ENCODE data around the gene ADH7. TPM values are rescaled to one million over a fixed set of nuclear protein-coding genes. Genes with fewer than 3 reads are reported as not detected.

Gene ADH7
- total and polyA plus RNA-seq, 2 of the 13 experiments (the other 11 are each of a cell fraction or from before 2014, with no cell fraction given) = not detected

DNA sequence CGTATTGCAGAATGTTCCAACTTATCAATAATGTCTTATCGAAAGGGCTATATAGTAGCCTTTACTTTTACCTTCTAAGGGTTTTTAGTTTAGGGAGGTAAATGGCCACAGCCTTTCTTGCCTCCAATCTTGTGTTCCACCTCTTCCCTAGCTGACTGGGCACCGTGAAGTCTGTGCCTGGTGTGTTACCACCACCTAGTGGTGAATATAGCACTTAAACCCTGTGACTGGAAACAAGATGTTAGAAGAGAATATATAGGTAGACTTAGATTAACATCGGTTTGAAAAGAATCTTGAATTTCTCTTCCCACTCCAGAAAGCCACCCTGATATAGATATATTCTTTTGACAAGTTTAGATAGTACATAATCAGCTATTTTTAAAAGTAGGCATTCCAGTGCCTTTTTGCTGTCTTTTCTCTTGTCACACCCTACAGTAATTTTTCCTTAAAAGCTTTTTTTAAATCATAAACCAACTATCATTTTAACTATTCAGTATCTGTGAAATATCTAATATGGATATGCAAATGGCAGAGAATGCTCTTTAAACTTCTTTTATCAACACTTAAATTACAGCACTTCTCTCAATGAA lies 27.8 kb upstream of the ADH7 start (continued):
- TF ChIP-seq, protein P1, sequence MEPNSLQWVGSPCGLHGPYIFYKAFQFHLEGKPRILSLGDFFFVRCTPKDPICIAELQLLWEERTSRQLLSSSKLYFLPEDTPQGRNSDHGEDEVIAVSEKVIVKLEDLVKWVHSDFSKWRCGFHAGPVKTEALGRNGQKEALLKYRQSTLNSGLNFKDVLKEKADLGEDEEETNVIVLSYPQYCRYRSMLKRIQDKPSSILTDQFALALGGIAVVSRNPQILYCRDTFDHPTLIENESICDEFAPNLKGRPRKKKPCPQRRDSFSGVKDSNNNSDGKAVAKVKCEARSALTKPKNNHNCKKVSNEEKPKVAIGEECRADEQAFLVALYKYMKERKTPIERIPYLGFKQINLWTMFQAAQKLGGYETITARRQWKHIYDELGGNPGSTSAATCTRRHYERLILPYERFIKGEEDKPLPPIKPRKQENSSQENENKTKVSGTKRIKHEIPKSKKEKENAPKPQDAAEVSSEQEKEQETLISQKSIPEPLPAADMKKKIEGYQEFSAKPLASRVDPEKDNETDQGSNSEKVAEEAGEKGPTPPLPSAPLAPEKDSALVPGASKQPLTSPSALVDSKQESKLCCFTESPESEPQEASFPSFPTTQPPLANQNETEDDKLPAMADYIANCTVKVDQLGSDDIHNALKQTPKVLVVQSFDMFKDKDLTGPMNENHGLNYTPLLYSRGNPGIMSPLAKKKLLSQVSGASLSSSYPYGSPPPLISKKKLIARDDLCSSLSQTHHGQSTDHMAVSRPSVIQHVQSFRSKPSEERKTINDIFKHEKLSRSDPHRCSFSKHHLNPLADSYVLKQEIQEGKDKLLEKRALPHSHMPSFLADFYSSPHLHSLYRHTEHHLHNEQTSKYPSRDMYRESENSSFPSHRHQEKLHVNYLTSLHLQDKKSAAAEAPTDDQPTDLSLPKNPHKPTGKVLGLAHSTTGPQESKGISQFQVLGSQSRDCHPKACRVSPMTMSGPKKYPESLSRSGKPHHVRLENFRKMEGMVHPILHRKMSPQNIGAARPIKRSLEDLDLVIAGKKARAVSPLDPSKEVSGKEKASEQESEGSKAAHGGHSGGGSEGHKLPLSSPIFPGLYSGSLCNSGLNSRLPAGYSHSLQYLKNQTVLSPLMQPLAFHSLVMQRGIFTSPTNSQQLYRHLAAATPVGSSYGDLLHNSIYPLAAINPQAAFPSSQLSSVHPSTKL (CRISPR knock-in tag; IDR thresholded peaks at IDR 0.05) = no peak
- no peak for TF ChIP-seq ZIK1 (CRISPR knock-in tag; IDR thresholded peaks at IDR 0.05; ENCODE audit: borderline replicate concordance, low read depth)
- TF ChIP-seq NFKB2 (CRISPR knock-in tag; IDR thresholded peaks at IDR 0.05; ENCODE audit: borderline replicate concordance) = no peak
- peak; percentile 98 for TF ChIP-seq STAG1 (CRISPR knock-in tag; IDR thresholded peaks at IDR 0.05)
- TF ChIP-seq KDM4B (CRISPR knock-in tag; IDR thresholded peaks at IDR 0.05) = no peak
- TF ChIP-seq ZNF775 (CRISPR knock-in tag; IDR thresholded peaks at IDR 0.05; ENCODE audit: borderline replicate concordance) = no peak
- no peak for TF ChIP-seq CCAR2 (optimal IDR thresholded peaks at IDR 0.05; ENCODE audit: low read depth, low read length)
- TF ChIP-seq, protein P2, sequence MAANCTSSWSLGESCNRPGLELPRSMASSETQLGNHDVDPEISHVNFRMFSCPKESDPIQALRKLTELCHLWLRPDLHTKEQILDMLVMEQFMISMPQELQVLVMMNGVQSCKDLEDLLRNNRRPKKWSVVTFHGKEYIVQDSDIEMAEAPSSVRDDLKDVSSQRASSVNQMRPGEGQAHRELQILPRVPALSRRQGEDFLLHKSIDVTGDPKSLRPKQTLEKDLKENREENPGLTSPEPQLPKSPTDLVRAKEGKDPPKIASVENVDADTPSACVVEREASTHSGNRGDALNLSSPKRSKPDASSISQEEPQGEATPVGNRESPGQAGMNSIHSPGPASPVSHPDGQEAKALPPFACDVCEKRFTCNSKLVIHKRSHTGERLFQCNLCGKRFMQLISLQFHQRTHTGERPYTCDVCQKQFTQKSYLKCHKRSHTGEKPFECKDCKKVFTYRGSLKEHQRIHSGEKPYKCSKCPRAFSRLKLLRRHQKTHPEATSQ (CRISPR knock-in tag; IDR thresholded peaks at IDR 0.05; ENCODE audit: borderline replicate concordance) = no peak
- TF ChIP-seq ATF4 (CRISPR knock-in tag; IDR thresholded peaks at IDR 0.05) = no peak
- no peak for TF ChIP-seq LCORL (IDR thresholded peaks at IDR 0.05)
- TF ChIP-seq LCORL (CRISPR knock-in tag; IDR thresholded peaks at IDR 0.05) = no peak
- 0 out of 4 replicates have a peak, but pooled peaks of 1 of the 2 experiments have one; percentile 1 for TF ChIP-seq MAFK (conservative IDR thresholded peaks at IDR 0.05 in 1 of 2, IDR thresholded peaks at IDR 0.05 in 1 of 2; ENCODE audit: low read length in 2 of 2)
- TF ChIP-seq ZNF761 (CRISPR knock-in tag; conservative IDR thresholded peaks at IDR 0.05) = no peak
- no peak for TF ChIP-seq CENPT (CRISPR knock-in tag; IDR thresholded peaks at IDR 0.05; ENCODE audit: low read depth)
- TF ChIP-seq POLR2A (IDR thresholded peaks at IDR 0.05; ENCODE audit: insufficient read depth in 1 of 2, low read depth in 2 of 2, low read length in 2 of 2) = no peak
- no peak for TF ChIP-seq ETS1 (CRISPR knock-in tag; IDR thresholded peaks at IDR 0.05)
- TF ChIP-seq KLF12 (CRISPR knock-in tag; IDR thresholded peaks at IDR 0.05; ENCODE audit: borderline replicate concordance) = no peak
- TF ChIP-seq CTCF (CRISPR knock-in tag; IDR thresholded peaks at IDR 0.05) = peak; percentile 88
- 0 out of 2 replicates have a peak, but pooled peaks have one; percentile 36 for TF ChIP-seq THAP11 (CRISPR knock-in tag; IDR thresholded peaks at IDR 0.05)

Measured in HepG2 (cell line).